ENCODE results near the gene GRIK1.

Gene GRIK1

DNA sequence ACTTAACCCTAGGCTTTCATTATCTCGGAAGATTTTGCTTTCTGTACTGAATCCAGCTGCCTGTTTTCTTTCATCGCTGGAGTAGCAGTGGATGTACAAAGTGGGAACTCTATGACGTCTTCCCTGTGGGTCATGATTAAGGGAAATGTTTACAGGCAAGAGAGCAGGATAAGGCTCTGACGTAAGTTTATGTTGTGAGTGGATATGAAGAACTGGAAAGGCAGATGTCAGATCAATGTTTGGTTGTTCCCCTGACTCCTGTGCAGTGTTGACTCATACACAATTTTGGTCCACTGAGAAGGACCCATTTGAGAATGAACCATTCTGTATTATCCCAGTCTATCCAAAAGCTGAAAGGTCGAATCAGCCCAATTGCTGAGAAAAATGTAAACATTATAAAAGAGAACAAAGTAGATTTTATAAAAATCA lies 292.4 kb downstream of the GRIK1 start:
- DNase-seq, result no peak

DNA sequence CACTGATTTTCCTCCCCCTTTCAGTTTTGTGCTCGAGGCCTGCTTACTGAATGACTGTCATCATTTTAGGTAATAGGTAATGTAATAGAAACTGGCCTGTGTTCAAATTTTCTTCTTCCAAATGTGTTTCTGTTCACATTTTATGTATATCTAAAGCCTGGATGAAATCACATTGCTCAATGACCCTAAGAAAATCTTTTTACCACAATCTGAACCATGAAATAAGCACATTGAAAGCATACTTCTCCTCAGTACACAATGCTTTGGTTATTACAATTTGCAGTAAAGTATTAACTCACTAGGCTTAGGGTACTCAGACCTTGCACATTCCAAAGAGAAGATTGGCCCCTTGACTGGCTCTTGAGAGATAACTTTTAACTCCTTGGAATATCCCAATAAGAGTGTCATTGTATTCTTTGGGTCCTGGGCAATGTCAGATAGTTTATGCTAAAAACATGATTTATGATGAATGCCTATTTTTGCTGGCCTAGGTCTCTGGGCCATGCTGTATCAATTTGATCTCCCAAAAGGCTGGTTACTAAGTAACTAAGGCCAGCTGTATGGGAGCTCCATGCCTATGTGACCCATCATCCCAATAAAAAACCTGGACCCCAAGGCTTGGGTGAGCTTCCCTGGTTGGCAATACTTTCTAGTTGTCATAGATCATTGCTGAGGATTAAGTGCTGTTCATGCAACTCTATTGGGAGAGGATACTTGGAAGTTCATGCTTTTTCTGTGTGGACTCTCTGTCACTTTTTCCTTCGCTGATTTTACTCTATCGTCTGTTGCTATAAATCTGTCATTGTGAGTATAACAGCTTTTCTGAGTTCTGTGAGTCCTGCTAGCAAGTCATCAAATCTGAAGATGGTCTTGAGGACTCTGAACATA lies 293.9 kb downstream of the GRIK1 start:
- DNase-seq, result no peak

DNA sequence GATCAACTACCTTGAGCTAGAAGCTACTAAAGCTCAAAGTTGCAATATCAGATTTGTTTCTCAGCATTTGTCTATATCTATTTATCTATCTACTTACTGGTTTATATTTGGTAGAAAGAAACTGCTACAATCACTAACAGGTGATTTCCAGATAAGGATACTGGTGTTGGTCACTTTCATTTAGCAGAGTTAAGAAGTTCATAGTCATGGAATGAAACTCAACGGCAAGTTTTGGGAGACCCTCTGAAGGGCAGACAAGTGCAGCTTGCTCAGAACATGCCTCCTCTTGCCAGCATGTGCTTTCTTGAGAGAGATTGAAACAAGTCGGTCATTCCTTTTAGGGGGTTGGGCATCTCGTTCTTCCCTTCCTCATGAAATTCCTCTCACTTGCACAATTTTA lies 296.5 kb downstream of the GRIK1 start:
- no peak for DNase-seq

DNA sequence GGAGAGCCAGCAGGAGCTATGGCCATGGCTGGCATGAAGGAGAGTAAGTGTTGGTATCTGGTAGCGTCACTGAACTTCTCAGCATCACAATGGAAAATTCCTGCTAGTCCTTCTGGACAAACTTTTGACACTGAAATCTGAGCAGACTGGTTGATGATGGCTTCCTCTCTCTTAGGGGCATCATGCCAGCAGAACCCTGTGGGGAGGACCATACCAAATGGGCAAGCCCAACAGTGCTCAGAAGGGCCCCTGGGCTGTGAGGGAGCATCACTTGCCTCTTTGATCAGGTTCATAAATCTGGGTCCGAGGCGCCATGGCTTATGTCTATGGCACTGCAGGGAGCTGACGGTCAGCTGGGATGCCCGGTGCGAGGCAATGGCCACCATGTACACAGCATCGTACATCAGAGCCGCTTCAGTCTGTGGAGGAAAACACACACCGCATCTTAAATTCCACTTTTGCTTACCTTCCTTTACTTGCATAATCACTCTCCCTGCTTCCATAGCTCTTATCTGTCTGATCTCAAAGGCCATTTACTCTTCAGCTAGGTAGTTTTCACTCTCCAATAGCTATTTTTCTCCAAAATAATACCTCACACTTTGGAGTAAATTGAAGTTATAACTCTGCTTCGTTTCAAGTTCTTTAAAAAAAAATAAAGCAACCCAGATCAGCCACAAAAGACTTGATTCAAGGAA lies 297.1 kb downstream of the GRIK1 start:
- no peak for DNase-seq

DNA sequence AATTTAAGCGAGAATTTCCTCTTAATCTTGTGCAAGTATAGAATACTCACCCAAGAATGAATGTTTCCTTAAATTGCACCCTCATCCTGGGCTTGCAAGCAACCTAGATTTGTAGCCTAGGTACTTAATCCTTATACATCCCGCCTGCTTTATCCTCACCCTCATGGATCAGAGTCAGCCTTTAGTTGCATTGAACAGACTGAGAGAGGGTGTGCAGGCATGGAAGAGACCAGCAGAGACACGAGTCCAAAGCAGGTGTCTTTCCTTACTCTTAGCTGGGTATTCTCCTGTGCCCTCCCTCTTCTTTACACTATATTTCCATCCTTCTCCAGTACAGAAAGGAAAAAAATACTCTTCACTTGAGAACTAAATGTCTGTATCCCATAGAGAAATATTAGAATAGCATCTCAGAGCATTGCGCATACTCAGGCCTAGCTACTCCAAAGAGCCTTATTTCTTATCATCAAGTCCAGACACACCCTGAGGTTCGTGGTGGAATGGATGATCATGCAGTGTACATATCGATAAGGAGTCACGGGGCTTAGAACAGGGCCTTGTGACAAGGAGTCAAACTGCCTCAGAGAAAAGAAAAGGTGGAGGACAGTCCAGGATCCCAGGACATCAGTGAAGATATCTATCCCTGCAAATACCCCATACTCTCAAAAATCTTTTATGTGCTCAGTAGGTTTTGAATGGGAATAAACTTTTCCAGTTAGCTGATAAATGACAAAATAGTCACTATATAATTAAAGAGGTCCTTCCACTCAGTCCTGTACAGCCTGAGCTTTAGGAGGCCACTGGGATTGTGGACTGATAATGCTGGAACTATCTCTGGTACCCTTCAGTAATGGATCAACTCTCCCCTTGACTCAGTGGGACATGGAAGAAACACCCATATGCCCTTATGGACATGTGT lies 297.9 kb downstream of the GRIK1 start:
- DNase-seq, result no peak

DNA sequence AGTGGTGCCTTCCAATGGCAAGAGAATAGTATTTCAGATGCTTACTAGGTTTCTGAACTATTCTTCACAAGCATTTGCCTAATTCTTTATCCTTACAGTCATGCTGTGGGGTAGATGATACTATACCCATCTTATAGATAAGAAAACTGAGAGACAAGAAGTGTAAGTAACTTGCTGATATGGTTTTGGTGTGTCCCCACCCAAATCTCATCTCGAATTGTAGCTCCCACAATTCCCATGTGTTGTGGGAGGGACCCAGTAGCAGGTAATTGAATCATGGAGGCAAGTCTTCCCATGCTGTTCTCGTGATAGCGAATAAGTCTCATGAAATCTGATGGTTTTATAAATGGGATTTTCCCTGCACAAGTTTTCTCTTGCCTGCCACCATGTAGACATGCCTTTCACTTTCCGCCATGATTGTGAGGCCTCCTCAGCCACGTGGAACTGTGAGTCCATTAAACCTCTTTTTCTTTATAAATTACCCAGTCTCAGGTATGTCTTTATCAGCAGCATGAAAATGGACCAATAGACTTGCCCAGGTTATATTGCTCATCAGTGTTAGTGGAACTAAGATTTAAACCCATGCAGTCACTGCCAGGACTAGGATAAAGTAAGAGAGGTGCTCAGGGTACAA lies 298.7 kb downstream of the GRIK1 start:
- DNase-seq, result no peak

DNA sequence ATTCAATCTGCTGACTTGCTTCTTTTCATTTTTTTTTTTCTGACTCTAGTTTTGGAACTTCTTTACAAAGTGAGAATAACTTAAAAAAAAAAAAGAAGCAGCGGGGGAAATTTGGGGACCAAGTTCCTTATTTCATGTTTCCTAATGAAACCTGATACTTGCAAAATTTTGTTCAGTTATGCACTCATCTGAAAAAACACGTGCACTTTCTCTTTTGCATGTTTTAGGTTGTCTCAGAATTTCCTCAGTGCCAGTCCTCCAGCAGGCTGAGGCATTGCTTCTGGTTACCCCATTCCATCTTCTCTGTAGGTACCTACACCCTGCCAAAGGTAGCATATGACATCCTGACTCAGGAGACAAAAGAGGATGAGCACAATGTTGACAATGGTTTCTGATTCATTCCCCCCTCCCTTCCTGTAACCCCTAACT lies 299.7 kb downstream of the GRIK1 start:
- no peak for DNase-seq

DNA sequence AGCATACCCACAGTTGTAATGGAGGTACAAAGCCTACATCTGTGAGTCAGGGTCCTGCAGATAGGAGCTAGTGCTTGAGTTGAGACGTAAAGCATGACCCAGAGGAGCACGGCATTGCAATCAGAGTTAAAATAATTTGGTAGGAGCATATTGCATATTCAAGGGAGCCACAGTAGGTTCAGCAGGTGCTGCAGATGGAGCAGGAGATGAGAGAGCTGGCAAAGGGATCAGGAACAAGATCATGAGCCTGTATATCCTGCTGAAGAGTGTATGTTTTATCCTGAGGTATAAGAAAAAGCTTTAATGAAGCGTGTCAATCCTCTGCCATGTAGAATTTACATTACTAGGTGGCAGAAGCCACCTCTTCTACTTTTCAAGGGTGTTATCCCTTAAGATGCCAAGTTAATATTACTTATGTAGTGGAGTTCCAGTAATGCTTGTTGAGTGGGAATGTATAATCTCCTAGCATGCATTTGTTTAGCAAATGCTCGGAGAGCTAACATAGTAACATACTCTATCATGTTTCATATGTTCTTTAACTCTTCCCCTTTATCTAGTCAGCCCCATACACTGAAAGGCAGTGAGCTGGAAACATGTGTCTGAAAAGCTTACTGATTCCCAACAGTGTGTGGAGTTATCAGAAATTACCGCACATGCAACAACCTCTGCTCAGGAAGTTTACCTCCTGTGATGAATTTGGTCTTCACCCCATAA lies 300.3 kb downstream of the GRIK1 start:
- DNase-seq, result no peak

DNA sequence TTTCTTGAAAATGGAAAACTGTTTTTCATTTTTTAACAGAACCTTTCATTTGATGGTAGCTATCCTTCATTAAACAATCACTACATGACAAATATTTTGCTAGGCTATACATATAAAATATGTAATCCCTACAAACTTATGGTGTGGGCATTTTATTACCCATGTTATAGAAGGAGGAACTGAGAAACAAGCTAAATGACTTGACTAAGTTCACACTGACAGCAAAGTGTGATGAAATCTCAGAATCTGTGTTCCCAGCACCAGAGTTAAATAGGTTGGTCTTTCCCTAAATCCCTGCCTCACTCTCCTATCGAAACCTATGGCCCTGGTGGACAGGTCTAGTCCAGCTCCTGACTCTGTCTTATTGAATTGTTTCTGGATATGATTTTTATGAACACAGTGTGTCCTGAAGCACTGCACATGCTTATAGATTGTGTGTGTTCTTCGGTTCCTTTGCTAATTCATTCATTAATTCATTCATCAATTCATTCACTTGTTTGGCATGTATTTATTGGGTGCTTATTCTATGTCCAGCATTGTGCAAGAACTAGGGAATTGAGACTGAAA lies 301.0 kb downstream of the GRIK1 start:
- DNase-seq, result no peak

DNA sequence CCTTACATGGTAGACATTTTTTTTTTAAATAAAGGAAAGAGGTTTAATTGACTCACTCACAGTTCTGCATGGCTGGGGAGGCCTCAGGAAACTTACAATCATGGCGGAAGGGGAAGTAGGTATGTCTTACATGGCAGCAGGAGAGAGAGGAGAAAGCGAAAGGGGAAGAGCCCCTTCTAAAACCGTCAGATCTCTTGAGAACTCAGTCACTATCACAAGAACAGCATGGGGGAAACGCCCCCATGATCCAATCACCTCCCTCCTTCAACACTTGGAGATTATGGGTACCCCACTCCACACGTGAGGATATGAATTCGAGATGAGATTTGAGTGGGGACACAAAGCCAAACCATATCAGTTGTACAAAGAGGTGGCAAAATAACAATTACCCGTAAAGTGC lies 301.7 kb downstream of the GRIK1 start:
- DNase-seq, result no peak

DNA sequence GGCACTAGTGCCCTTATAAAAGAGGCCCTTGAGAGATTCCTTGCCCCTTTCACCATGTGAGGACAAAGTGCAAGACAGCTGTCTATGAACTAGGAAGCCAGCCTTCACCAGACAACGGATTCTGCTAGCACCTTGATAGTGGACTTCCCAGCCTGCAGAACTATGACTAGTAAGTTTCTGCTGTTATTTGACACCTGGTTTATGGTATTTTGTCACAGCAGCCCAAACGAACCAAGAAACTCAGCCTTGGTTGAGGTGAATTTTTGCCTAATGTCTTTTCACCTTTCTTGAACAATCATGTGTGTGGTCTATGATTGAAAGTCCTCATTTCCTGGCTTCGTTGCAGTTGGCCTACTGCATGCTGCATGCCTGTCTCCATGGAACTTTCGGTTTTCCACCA lies 302.2 kb downstream of the GRIK1 start:
- no peak for DNase-seq

DNA sequence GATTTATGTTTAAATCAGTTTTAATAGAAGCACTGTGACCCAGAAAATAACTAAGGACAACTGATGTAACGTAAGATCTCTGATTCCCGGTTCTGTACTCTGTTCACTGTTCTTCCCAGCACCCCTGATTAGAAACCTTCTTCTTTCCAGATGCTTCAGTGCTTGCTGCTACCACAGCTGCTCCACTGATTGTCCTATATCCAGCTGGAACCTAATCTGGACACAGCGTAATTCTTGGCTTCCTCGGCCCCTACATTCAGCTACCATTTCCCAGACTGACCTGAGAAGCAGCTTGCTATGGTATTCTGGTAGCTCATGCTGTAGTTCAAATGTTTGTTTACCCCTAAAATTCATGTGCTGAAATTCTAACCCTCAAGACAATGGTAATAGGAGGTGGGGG lies 302.7 kb downstream of the GRIK1 start:
- no peak for DNase-seq

DNA sequence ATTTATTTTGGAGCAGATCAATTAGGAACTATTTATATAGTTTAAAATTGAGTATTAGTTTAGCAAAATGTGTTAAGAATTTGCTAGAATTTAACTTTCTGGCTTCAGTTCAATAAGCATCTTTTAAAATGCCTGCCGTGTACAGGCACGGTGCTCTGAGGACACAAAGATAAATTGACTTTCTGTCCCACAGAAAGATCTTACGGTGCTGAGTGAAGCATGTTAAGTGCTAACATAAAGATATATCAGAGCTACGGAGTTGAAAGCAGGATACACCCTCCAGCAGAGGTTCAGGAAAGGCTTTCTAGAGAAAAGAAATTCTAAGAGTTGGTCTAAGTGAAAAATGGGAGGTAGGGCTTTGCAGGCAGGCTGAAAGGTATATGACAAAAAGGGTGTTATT lies 305.4 kb downstream of the GRIK1 start:
- no peak for DNase-seq

DNA sequence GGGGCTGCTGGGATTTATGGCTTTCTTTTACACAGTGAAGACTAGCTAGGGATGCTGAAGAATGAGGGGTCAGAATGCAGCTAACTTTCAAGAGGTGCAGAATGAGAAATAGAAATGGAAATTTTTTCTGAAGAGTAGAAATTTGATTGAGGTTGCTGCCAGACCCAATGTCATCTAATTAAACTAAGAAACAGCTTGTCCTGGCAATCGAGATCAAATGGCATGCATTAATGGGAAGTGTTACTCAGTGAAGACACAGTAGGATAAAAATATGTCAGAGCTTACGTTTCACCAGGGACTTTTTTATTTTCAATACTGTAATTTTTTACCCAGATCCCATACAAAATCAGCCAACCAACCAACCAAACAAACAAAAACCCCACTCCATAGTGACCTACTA lies 306.0 kb downstream of the GRIK1 start:
- no peak for DNase-seq

DNA sequence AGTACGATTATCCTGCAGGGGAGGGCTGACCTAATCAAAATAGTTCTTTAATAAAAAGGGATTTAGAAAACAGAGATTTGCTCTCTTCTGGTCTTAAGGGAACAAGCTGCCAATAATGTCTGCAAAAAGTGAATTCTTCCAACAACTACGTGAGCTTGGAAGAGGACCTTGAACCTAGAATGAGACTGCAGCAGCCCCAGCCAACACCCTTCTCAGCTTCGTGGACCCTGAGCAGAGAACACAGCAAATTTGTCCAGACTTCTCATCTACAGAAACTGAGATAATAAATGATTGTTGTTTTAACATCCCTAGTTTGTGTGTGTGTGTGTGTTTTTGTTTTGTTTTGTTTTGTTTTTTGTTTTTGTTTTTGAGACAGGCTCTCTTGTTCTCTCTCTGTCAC lies 309.4 kb downstream of the GRIK1 start:
- no peak for DNase-seq

DNA sequence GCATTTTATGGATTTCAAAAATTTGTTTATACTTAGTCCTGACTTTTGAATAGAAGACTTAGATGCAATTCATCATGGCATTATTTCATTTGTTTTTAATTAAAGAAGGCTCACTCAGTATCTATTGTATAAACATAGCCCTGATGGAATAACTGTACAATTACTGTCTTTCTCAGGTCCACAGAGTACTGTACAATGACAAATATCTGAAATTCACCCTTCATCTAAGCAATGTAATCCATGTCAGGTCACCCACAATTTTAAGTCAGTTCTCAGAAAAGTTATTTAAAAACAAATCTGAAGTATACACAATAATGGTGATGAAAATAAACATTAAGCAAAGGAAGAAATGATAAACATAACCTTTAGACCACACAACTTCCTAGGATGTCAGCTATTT lies 311.9 kb downstream of the GRIK1 start:
- DNase-seq, result no peak

DNA sequence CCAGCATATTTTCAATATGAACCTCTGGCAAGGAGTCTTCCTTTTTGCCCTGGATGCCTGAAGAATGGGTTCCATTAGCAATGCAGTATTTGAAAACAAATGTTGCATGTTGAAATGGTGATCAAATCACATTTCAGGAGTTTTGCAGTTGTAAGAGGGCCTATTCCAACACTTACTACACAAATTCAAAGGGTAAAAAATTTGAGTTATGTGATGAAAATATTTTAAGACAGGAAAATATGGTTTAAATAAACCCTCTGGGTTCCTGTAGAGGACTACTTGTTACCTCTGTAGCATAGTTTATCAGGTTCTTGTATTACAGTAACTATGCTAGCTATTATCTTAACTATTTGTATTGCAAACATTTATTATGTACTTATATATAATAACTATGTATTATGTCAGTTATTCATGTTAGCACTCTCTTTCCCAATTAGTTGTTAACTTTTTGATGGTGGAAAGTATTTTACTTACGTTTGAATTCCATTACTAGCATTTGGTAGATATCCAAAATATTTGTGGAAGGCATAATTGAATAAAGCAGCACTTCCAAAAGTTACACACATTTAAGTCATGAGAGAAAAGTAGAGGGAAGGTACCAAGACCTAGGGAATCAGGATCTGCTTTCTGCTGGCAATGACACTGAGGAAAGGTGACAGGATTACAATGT lies 312.9 kb downstream of the GRIK1 start:
- DNase-seq, result no peak

DNA sequence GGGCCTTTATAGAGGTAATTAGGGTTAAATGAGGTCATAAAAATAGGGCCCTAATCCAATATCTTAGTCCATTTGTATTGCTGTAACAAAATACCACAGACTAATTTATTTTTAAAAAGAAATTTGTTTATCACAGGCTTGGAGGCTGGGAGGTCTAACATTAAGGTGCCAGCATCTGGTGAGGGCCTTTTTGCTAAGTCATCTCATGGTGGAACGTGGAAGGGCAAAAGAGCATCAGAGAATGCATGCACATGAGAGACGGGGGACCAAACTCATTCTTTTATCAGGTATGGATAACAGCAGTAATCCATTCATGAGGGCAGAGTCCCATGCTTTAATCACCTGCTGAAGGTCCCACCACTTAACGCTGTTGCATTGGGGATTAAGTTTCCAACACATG lies 313.8 kb downstream of the GRIK1 start:
- DNase-seq, result no peak

DNA sequence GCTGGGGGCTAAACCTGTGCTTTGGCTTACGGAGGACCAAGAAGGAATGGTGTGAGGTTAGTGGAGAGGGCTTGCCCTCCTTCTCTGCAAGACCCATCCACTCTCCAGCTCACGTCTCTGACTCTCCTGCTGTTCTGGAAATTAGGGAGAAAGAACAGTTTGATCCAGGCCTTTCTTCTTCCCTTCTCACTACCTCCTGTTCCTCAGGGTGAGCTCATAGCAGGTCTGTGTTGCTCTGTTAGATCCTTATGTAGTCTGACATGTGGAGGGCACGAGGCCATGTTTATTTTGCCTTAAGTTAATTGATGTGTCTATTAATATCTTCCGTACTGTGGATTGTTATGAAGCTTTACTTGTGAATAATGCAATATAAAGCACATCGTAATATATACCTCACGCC lies 315.0 kb downstream of the GRIK1 start:
- no peak for DNase-seq

DNA sequence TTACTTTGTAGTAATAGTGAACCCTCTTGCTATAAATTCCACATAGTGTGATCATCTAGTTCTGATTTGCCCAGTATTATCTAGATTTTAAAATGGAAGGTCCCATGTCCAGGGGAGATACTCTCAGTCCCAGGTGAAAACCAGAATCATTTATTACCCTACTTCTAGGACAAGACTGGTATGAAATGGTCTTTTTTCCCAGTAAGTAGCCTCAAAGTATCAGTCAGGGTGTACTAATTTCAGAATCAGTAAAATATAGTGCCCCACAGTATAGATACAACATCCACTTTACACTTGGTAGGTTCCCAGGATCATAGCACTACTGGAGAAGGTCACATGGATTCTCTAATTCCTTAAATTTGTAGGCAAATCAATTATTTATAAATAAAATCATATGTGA lies 318.3 kb downstream of the GRIK1 start:
- no peak for DNase-seq

All from anterior cingulate cortex (tissue), 58 donors.